ENCODE data around the gene DUSP19.

DNA sequence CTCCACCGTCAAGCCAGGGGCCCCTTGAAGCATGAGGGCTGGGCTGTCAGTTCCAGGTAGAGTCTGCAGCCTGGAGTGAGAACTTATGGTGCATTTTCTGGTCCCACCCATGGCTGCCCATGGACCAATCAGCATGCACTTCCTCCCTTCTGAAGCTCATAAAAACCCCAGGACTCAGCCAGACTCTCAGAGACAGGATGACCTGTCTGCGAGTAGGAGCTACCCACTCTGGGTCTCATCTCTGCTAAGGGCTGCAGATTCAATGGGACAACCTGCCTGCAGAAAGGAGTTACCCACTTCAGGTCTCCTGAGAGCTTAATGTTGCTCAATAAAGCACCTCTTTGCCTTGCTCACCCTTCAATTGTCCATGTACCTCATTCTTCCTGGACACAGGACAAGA lies 9.4 kb upstream of the DUSP19 start:
- TF ChIP-seq, protein P1, sequence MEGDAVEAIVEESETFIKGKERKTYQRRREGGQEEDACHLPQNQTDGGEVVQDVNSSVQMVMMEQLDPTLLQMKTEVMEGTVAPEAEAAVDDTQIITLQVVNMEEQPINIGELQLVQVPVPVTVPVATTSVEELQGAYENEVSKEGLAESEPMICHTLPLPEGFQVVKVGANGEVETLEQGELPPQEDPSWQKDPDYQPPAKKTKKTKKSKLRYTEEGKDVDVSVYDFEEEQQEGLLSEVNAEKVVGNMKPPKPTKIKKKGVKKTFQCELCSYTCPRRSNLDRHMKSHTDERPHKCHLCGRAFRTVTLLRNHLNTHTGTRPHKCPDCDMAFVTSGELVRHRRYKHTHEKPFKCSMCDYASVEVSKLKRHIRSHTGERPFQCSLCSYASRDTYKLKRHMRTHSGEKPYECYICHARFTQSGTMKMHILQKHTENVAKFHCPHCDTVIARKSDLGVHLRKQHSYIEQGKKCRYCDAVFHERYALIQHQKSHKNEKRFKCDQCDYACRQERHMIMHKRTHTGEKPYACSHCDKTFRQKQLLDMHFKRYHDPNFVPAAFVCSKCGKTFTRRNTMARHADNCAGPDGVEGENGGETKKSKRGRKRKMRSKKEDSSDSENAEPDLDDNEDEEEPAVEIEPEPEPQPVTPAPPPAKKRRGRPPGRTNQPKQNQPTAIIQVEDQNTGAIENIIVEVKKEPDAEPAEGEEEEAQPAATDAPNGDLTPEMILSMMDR (IDR thresholded peaks at IDR 0.05; ENCODE audit: poor library complexity) = no peak
- no peak for TF ChIP-seq EZH2phosphoT487 (IDR thresholded peaks at IDR 0.05; ENCODE audit: low read depth, severe bottlenecking, unreplicated experiment)
- no peak for TF ChIP-seq EZH2 (IDR thresholded peaks at IDR 0.05; ENCODE audit: borderline replicate concordance)

Measured in hepatocyte (in vitro differentiated cells).